Mucosa of descending colon (tissue), 3 donors: ENCODE data around the gene CDH4. TPM values are rescaled to one million over a fixed set of nuclear protein-coding genes. Genes with fewer than 3 reads are reported as not detected.

Experiments
- ATAC-seq: fragments of 200-7000 bp; cut with Tn5 transposase; one replicate; pipeline ENCODE4 v1.9.1; 2020; ENCODE audit warnings: mild to moderate bottlenecking, moderate library complexity
- DNase-seq, 3 donors: peaks; one replicate each; pipeline ENCODE4 v3.0.0-alpha.2; 2020
- H3K36me3 ChIP-seq: fragments of 200-600 bp; one replicate; pipeline ENCODE4 v1.8.0; 2021; ENCODE audit warnings: low read depth, mild to moderate bottlenecking
- H3K4me1 ChIP-seq: fragments of 200-600 bp; one replicate; pipeline ENCODE4 v1.8.0; 2021; ENCODE audit warnings: low read depth, mild to moderate bottlenecking
- H3K4me3 ChIP-seq: fragments of 200-600 bp; one replicate; pipeline ENCODE4 v1.8.0; 2021; ENCODE audit warnings: mild to moderate bottlenecking
- H3K9me3 ChIP-seq: fragments of 200-600 bp; one replicate; pipeline ENCODE4 v1.8.0; 2021; ENCODE audit warnings: mild to moderate bottlenecking
- intact Hi-C, 2 donors: fragments of 100-400 bp; cut with DNase I in 1 of 2; cut with micrococcal nuclease in 1 of 2; formaldehyde crosslinking; loops; one replicate each; pipeline versions ENCODE4 v1.11.0 to v1.11.1; 2022; cut with DNase I, micrococcal nuclease
- total RNA-seq, 3 donors: library from RNA; stranded (reverse); fragmentation: NEBNext Ultra II Directional in 2 of 3; extraction: Animal tissue kit (Norgen Biotek cat#: 25700) in 2 of 3; gene quantifications; one replicate each; pipeline versions ENCODE4 v1.2.1 to v1.2.4, GENCODE V29; 2021 to 2023
- TF ChIP-seq, protein P1 (sequence below): fragments of 200-600 bp; IDR thresholded peaks from one replicate; pipeline ENCODE4 v1.8.0; 2022; ENCODE audit warnings: antibody characterized with exemption, mild to moderate bottlenecking
- donor health status: DM: no; HTN: no; CAD: no; lungs with moderate emphysema.
- donor health status: DM: no; HTN: no; CAD: no.
- donor health status: DM: no; HTN: yes; CAD: no.

Gene CDH4
- total RNA-seq, 3 donors from 2014 or later: 0.16 TPM; not detected in 2

DNA sequence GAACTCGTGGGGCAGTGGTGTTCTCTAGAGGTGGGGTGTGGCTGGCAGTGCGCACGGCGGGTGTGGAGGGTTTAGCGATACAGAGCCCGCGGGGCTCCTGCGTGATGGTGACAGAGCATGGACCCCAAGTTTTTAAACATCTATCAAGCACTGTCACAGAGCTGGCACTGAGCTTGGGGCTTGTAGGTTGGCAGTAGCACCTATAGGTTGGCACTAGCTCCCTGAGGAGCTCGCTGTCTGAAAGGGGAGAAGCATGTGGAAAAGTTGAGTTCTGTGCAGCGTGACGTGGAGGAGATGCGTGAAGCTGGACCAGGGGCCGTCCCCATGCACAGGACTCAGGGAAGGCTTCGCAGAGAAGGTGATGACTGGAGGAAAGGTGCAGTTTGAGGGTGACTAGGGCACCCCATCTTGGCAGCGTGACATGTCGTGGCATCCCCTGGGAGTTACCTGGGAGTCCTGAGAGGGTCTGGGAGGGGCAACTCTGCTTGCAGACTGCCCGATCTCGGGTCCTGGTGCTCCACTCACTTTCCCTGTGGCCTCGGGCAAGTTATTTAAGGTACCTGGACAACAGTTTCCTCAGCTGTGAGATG lies 122.0 kb downstream of the CDH4 start:
- intact Hi-C loops: no loop called here
- H3K9me3 ChIP-seq: peaks cover 6% of the 10 kb centered on the region
- ATAC-seq: no peak
- no peaks in the 10 kb centered on the region for H3K4me1 ChIP-seq
- DNase-seq: no peak
- TF ChIP-seq, protein P1, sequence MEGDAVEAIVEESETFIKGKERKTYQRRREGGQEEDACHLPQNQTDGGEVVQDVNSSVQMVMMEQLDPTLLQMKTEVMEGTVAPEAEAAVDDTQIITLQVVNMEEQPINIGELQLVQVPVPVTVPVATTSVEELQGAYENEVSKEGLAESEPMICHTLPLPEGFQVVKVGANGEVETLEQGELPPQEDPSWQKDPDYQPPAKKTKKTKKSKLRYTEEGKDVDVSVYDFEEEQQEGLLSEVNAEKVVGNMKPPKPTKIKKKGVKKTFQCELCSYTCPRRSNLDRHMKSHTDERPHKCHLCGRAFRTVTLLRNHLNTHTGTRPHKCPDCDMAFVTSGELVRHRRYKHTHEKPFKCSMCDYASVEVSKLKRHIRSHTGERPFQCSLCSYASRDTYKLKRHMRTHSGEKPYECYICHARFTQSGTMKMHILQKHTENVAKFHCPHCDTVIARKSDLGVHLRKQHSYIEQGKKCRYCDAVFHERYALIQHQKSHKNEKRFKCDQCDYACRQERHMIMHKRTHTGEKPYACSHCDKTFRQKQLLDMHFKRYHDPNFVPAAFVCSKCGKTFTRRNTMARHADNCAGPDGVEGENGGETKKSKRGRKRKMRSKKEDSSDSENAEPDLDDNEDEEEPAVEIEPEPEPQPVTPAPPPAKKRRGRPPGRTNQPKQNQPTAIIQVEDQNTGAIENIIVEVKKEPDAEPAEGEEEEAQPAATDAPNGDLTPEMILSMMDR: no peak
- H3K36me3 ChIP-seq: no peaks in the 10 kb centered on the region
- H3K4me3 ChIP-seq: no peak overlapping the region

DNA sequence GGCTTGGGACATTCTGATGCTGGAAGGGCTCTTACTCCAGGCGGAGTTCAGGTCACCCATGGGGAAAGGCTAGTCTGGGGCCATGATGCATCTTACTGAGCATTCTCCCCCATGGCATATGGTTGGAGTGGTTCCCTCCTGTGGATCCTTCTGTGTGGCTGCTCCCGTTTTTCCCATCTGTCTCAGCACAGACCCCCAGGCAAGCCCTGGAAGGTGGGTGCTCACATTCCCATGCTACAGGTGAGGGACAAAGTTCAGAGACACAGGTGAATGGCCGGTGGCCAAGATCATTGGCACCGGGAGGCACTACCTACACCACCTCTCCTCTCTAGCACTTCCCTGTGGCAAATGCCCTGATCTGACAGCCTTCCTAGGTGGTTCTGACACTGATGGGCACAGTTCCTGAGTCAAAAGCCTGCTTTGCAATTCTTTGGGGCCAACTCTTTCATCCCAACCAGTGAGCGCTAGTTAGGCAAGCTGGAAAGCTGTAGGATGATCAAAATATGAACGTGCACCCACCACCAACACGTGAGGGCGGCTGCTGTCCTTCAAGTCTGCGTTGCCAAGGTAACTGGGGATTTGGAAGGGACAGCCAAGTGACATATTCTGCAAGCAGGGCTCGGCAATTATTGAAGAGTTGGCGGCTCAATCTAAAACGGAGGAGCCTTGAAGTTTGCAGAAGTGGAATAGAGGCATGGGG lies 124.6 kb downstream of the CDH4 start:
- Histone ChIP-seq H3K4me3 (no peak overlapping the region), H3K4me1 (no peaks in the 10 kb centered on the region), H3K9me3 (peaks cover 6% of the 10 kb centered on the region), H3K36me3 (no peaks in the 10 kb centered on the region)
- DNase-seq: no peak
- TF ChIP-seq, protein P1: no peak
- ATAC-seq: no peak
- intact Hi-C loops: no loop called here

DNA sequence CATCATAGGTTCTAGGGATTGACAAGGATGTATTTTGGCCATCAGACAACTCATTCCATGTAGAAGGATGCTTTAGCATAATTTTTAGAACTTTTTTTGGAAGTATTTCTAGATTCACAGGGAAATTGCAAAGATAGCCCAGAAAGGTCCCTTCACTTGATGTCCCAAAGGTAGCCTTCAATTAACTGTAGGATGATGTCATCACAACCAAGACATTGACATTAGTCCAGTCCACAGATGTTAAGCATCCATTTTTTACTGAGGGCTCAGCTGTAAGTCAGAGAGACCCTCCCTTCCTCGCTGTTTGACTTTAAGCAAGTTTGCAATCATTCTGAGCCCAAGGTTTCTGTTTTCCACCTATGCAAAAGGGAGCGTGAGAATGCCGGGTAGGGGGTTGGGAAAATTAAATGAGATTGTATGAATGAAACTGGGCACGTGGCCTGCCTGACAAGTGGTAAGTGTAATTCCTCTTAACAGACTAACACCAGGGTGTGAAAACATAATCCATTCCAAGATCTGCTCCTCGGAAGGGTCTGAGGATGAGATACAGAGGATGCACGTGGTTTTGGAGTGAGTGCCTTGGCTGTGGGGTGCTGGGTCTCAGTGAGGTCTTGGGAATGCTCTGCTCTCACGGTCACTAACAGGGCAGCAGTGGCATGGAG lies 126.8 kb downstream of the CDH4 start:
- H3K4me3 ChIP-seq: no peak overlapping the region
- TF ChIP-seq, protein P1: no peak
- intact Hi-C loops: no loop called here
- DNase-seq (no peak), ATAC-seq (no peak)
- H3K9me3 ChIP-seq: peaks cover 12% of the 10 kb centered on the region
- H3K36me3 ChIP-seq: no peaks in the 10 kb centered on the region
- no peaks in the 10 kb centered on the region for H3K4me1 ChIP-seq

DNA sequence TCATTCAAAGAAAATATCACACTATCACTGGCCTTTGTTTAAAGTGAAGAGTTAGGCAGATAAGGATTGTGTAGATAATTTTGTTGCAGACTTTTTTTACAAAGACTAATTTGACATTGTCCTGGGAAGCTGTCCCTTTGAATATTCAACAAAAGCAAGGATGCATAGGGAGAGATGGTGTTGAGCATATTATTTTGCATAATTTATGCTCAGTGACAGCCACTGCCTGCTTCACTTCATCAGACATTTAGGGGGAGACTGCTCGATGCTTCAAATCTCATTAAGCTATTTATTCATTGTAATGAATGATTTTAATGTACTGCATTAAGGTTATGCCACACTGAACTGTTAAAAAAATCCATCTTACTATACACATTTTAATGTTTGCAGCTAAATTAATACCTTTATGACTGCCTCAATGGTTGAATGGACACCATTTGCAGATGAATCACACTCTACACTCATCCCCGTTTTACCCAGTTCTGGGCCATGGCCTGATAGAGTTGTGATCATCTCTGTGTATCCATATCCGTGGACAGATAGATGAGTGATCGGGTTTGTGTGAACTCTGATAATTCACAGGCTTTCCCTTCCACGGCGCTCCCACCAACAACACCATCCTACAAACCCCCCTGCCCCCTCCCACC lies 128.0 kb downstream of the CDH4 start:
- DNase-seq (no peak), ATAC-seq (no peak)
- intact Hi-C loops: no loop called here
- H3K36me3 ChIP-seq: no peaks in the 10 kb centered on the region
- H3K4me1 ChIP-seq: no peaks in the 10 kb centered on the region
- peaks cover 12% of the 10 kb centered on the region for H3K9me3 ChIP-seq
- no peak overlapping the region for H3K4me3 ChIP-seq
- TF ChIP-seq, protein P1: no peak

DNA sequence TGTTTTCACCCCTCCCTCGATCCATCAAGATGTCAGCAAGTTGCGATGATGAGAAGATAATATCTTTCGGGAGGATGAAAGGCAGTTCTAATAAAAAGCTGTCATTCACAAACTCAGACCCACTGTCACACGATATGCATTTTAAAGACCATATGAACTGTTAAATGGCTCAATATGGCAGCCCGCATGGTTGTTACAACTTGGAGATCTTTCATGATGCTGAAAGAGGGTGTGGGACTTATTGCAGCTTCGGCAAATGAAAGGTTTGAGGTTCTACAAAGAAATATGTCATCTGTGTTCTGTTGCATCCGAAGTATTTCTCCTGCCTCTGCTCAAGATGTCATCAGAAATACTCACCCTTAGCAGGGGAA lies 128.5 kb downstream of the CDH4 start:
- ATAC-seq (no peak), DNase-seq (no peak)
- TF ChIP-seq, protein P1: no peak
- Histone ChIP-seq H3K9me3 (peaks cover 12% of the 10 kb centered on the region), H3K36me3 (no peaks in the 10 kb centered on the region), H3K4me1 (no peaks in the 10 kb centered on the region), H3K4me3 (no peak overlapping the region)
- intact Hi-C loops: no loop called here
